ENCODE measurements around the gene DCHS1. TPM values are rescaled to one million over a fixed set of nuclear protein-coding genes. Genes with fewer than 3 reads are reported as not detected.

DCHS1 gene
- total and polyA plus RNA-seq, 8 donors = 0.76 to 22.8 (median 13.2) TPM

GRCh38 chr11:6663794-6664469, 8.3 kb upstream of the DCHS1 start:
- Histone ChIP-seq H3K36me3 (no peaks in the 10 kb centered on the region), H3K4me1 (no peaks in the 10 kb centered on the region), H3K27me3 (no peaks in the 10 kb centered on the region), H3K4me3 (no peak overlapping the region), H3K9me3 (no peaks in the 10 kb centered on the region), H3K27ac (peak overlapping the region in 2 of 5 donors; percentile 4 to 56)
- TF ChIP-seq CTCF (IDR thresholded peaks at IDR 0.05) (no peak), POLR2A (IDR thresholded peaks at IDR 0.05) (no peak), EP300 (IDR thresholded peaks at IDR 0.05) (no peak), POLR2AphosphoS5 (IDR thresholded peaks at IDR 0.05) (no peak)
- intact Hi-C loops (cut with DNase I; ENCODE audit: low total_unique reads) = no loop called here
- 52 to 81% (median 58%) methylated on average over 3 of the region's 3 CpGs for WGBS, 5 donors
- no peak for DNase-seq

GRCh38 chr11:6660712-6661111, 5.1 kb upstream of the DCHS1 start:
- Histone ChIP-seq H3K36me3 (no peaks in the 10 kb centered on the region), H3K4me1 (peaks cover 0 to 15% (median 6%) of the 10 kb centered on the region in 4 donors), H3K27me3 (peaks cover 0 to 14% (median 7%) of the 10 kb centered on the region in 3 donors), H3K9me3 (no peaks in the 10 kb centered on the region), H3K4me3 (no peak overlapping the region), H3K27ac (no peak overlapping the region)
- intact Hi-C loops (cut with DNase I; ENCODE audit: low total_unique reads) = no loop called here
- TF ChIP-seq POLR2AphosphoS5 (IDR thresholded peaks at IDR 0.05) (no peak), POLR2A (IDR thresholded peaks at IDR 0.05) (no peak)
- 78 to 91% (median 85%) methylated on average over 3 of the region's 3 CpGs for WGBS, 5 donors
- no peak for DNase-seq

GRCh38 chr11:6658647-6659046, 3.0 kb upstream of the DCHS1 start:
- Histone ChIP-seq H3K27ac (no peak overlapping the region), H3K36me3 (no peaks in the 10 kb centered on the region), H3K9me3 (no peaks in the 10 kb centered on the region), H3K4me3 (no peak overlapping the region), H3K4me1 (peaks cover 0 to 29% (median 14%) of the 10 kb centered on the region in 4 donors), H3K27me3 (peaks cover 0 to 25% (median 12%) of the 10 kb centered on the region in 3 donors)
- intact Hi-C loops (cut with DNase I; ENCODE audit: low total_unique reads) = no loop called here
- TF ChIP-seq POLR2A (IDR thresholded peaks at IDR 0.05) (no peak), EP300 (IDR thresholded peaks at IDR 0.05) (no peak), POLR2AphosphoS5 (IDR thresholded peaks at IDR 0.05) (no peak), CTCF (IDR thresholded peaks at IDR 0.05) (no peak)
- no peak for DNase-seq

GRCh38 chr11:6657346-6657745, 1.7 kb upstream of the DCHS1 start:
- intact Hi-C loops (cut with DNase I; ENCODE audit: low total_unique reads) = no loop called here
- TF ChIP-seq CTCF (IDR thresholded peaks at IDR 0.05) (no peak), POLR2A (IDR thresholded peaks at IDR 0.05) (no peak), EP300 (IDR thresholded peaks at IDR 0.05) (no peak), POLR2AphosphoS5 (IDR thresholded peaks at IDR 0.05) (no peak)
- 28 to 57% (median 49%) methylated on average over 1 of the region's 1 CpG for WGBS, 5 donors
- DNase-seq = no peak
- no peak overlapping the region for H3K4me3 ChIP-seq
- no peaks in the 10 kb centered on the region for H3K36me3 ChIP-seq
- peaks cover 0 to 33% (median 14%) of the 10 kb centered on the region in 4 donors for H3K4me1 ChIP-seq
- no peaks in the 10 kb centered on the region for H3K9me3 ChIP-seq
- H3K27me3 ChIP-seq = peaks cover 0 to 25% (median 12%) of the 10 kb centered on the region in 3 donors
- no peak overlapping the region for H3K27ac ChIP-seq

GRCh38 chr11:6656936-6657335, 1.3 kb upstream of the DCHS1 start:
- DNase-seq = peak in 1 of 2 donors; percentile 20
- WGBS, 5 donors = 56 to 69% (median 59%) methylated on average over 5 of the region's 5 CpGs
- Histone ChIP-seq H3K27me3 (peaks cover 0 to 25% (median 12%) of the 10 kb centered on the region in 3 donors), H3K4me3 (no peak overlapping the region), H3K4me1 (peaks cover 0 to 33% (median 14%) of the 10 kb centered on the region in 4 donors), H3K27ac (peak overlapping the region in 3 of 5 donors; percentile 73 to 87 (median 74)), H3K36me3 (no peaks in the 10 kb centered on the region), H3K9me3 (no peaks in the 10 kb centered on the region)
- TF ChIP-seq POLR2A (IDR thresholded peaks at IDR 0.05) (no peak), EP300 (IDR thresholded peaks at IDR 0.05) (no peak), POLR2AphosphoS5 (IDR thresholded peaks at IDR 0.05) (no peak), CTCF (IDR thresholded peaks at IDR 0.05) (no peak)
- intact Hi-C loops (cut with DNase I; ENCODE audit: low total_unique reads) = no loop called here
